ENCODE results near the gene PODXL2. TPM values are rescaled to one million over a fixed set of nuclear protein-coding genes. Genes with fewer than 3 reads are reported as not detected.

PODXL2 gene
- total and polyA plus RNA-seq, 2 experiments from 2014 or later = 18.4 to 57.6 TPM

DNA sequence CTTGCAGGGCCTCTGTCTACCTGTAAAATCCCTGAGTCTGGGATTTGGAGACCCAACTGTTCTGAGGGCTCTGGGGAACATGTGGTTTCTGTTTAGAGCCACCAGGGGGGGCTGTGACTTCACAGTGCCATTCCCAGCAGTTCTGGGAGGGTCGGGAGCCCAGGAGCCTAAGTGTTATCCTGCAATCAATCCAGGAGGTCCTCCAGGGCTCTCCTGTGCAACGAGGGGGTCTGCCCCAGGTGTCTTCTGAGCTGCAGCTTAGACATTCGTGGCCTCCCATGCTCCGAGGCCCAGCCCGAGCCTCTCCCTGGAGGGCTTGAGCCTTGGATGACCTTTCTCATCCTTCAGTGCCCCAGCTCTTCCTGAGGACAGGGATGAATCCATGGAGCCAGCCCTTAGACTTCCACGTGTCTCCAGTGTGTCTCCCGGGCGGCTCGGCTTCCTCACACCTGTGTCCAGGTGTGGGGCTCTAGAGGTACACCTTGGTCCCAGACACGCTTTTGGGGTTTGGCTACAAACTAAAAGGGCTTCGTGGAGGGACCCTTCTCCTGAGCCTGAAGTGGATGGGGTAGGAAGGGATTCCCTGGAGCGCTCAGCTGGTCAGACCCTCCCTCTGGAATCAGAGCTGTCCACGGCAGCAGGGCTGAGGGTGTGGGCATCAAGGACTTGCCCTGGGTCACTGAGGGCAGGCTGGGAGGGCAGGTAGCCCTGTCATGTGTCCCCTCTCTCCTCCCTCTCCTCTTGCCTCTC is 23.4 kb downstream of the PODXL2 start:
- Histone ChIP-seq H3F3A (replicated peaks; ENCODE audit: low read depth) (no peaks in the 10 kb centered on the region), H3K79me2 (replicated peaks; ENCODE audit: insufficient read depth) (no peaks in the 10 kb centered on the region), H3K27ac (ENCODE audit: low read depth) (no peak overlapping the region), H3K4me1 (ENCODE audit: insufficient read depth) (no peaks in the 10 kb centered on the region; the same call in 1 of the 2 replicates), H3K4me3 (no peak overlapping the region), H3K4me2 (no peak overlapping the region), H2AFZ (no peak overlapping the region), H3K27me3 (ENCODE audit: insufficient read depth) (no peaks in the 10 kb centered on the region), H3K9me2 (ENCODE audit: insufficient read depth) (no peaks in the 10 kb centered on the region), H4K20me1 (replicated peaks; ENCODE audit: insufficient read depth) (no peaks in the 10 kb centered on the region), H3K36me3 (ENCODE audit: insufficient read depth) (no peaks in the 10 kb centered on the region)
- H3K4me3 Mint-ChIP-seq = no peak overlapping the region
- no peaks in the 10 kb centered on the region for H3K27me3 Mint-ChIP-seq (ENCODE audit: insufficient read depth, low read depth, poor library complexity)
- peak; percentile 97 for ATAC-seq
- H3K27ac Mint-ChIP-seq = no peak overlapping the region
- TF ChIP-seq, protein P1, sequence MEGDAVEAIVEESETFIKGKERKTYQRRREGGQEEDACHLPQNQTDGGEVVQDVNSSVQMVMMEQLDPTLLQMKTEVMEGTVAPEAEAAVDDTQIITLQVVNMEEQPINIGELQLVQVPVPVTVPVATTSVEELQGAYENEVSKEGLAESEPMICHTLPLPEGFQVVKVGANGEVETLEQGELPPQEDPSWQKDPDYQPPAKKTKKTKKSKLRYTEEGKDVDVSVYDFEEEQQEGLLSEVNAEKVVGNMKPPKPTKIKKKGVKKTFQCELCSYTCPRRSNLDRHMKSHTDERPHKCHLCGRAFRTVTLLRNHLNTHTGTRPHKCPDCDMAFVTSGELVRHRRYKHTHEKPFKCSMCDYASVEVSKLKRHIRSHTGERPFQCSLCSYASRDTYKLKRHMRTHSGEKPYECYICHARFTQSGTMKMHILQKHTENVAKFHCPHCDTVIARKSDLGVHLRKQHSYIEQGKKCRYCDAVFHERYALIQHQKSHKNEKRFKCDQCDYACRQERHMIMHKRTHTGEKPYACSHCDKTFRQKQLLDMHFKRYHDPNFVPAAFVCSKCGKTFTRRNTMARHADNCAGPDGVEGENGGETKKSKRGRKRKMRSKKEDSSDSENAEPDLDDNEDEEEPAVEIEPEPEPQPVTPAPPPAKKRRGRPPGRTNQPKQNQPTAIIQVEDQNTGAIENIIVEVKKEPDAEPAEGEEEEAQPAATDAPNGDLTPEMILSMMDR (conservative IDR thresholded peaks at IDR 0.05; ENCODE audit: low read depth in 2 of 2) = peak; percentile 89 to 94
- TF ChIP-seq, protein P2, sequence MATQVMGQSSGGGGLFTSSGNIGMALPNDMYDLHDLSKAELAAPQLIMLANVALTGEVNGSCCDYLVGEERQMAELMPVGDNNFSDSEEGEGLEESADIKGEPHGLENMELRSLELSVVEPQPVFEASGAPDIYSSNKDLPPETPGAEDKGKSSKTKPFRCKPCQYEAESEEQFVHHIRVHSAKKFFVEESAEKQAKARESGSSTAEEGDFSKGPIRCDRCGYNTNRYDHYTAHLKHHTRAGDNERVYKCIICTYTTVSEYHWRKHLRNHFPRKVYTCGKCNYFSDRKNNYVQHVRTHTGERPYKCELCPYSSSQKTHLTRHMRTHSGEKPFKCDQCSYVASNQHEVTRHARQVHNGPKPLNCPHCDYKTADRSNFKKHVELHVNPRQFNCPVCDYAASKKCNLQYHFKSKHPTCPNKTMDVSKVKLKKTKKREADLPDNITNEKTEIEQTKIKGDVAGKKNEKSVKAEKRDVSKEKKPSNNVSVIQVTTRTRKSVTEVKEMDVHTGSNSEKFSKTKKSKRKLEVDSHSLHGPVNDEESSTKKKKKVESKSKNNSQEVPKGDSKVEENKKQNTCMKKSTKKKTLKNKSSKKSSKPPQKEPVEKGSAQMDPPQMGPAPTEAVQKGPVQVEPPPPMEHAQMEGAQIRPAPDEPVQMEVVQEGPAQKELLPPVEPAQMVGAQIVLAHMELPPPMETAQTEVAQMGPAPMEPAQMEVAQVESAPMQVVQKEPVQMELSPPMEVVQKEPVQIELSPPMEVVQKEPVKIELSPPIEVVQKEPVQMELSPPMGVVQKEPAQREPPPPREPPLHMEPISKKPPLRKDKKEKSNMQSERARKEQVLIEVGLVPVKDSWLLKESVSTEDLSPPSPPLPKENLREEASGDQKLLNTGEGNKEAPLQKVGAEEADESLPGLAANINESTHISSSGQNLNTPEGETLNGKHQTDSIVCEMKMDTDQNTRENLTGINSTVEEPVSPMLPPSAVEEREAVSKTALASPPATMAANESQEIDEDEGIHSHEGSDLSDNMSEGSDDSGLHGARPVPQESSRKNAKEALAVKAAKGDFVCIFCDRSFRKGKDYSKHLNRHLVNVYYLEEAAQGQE (IDR thresholded peaks at IDR 0.05; ENCODE audit: unreplicated experiment) = no peak
- DNase-seq (ENCODE audit: low spot score) = peak; percentile 91
- H3K4me1 Mint-ChIP-seq = no peaks in the 10 kb centered on the region; the same call in 2 of the 3 replicates
- no peaks in the 10 kb centered on the region for H3K36me3 Mint-ChIP-seq (ENCODE audit: low read depth)
- H3K9me3 Mint-ChIP-seq = no peaks in the 10 kb centered on the region

DNA sequence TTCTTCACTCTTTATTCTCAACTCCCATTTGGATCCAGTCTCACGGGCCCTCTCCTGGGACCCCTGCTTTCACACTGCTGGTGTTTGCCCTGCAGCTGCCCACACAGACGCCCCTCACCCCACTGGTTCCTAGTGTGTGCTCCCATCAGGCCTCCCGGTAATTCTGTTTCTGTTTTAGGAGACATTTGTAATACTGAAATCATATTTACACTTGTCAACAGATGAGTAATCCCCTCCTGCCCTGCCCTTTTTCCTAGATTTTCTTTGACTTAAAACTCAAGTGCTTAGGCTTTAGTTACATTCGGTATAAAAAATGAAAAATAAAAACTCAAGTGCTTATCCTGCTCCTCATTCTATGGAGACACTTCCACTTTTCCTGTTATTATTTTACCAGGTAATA is 25.4 kb downstream of the PODXL2 start:
- Mint-ChIP-seq H3K27me3 (ENCODE audit: insufficient read depth, low read depth, poor library complexity) (no peaks in the 10 kb centered on the region), H3K9me3 (no peaks in the 10 kb centered on the region), H3K4me1 (no peaks in the 10 kb centered on the region; the same call in 2 of the 3 replicates), H3K27ac (no peak overlapping the region), H3K36me3 (ENCODE audit: low read depth) (no peaks in the 10 kb centered on the region), H3K4me3 (no peak overlapping the region)
- no peaks in the 10 kb centered on the region; the same call in 1 of the 2 replicates for H3K4me1 ChIP-seq (ENCODE audit: insufficient read depth)
- no peak overlapping the region for H3K27ac ChIP-seq (ENCODE audit: low read depth)
- ATAC-seq (no peak), DNase-seq (ENCODE audit: low spot score) (no peak)
- no peaks in the 10 kb centered on the region for H3K79me2 ChIP-seq (replicated peaks; ENCODE audit: insufficient read depth)
- no peaks in the 10 kb centered on the region for H4K20me1 ChIP-seq (replicated peaks; ENCODE audit: insufficient read depth)
- H3K27me3 ChIP-seq (ENCODE audit: insufficient read depth) = no peaks in the 10 kb centered on the region
- H3F3A ChIP-seq (replicated peaks; ENCODE audit: low read depth) = no peaks in the 10 kb centered on the region
- no peak overlapping the region for H2AFZ ChIP-seq
- H3K36me3 ChIP-seq (ENCODE audit: insufficient read depth) = no peaks in the 10 kb centered on the region
- H3K4me3 ChIP-seq = no peak overlapping the region
- H3K9me2 ChIP-seq (ENCODE audit: insufficient read depth) = no peaks in the 10 kb centered on the region
- no peak overlapping the region for H3K4me2 ChIP-seq
- no peak for TF ChIP-seq POLR2AphosphoS5 (IDR thresholded peaks at IDR 0.05; ENCODE audit: low read depth)
- no peak for TF ChIP-seq STAT1 (IDR thresholded peaks at IDR 0.05; ENCODE audit: unreplicated experiment)
- TF ChIP-seq EZH2phosphoT487 (IDR thresholded peaks at IDR 0.05; ENCODE audit: unreplicated experiment) = no peak
- TF ChIP-seq CREB1 (CRISPR knock-in tag; IDR thresholded peaks at IDR 0.05; ENCODE audit: low read depth) = no peak
- no peak for TF ChIP-seq JUNB (IDR thresholded peaks at IDR 0.05; ENCODE audit: unreplicated experiment)
- TF ChIP-seq, protein P1 (conservative IDR thresholded peaks at IDR 0.05; ENCODE audit: low read depth in 2 of 2) = no peak
- TF ChIP-seq ZNF331 (CRISPR knock-in tag; IDR thresholded peaks at IDR 0.05; ENCODE audit: low read depth) = no peak
- TF ChIP-seq, protein P2 (IDR thresholded peaks at IDR 0.05; ENCODE audit: unreplicated experiment) = no peak
- TF ChIP-seq NANOG (IDR thresholded peaks at IDR 0.05; ENCODE audit: borderline replicate concordance) = no peak
